CD4-positive, alpha-beta T cell treated with Interleukin-1 beta for 1 hour (primary cell): Measurements from ENCODE around the gene TTC29.

Source experiments
- DNase-seq, 2 donors: peaks; one replicate each; pipeline ENCODE4 v3.0.0-alpha.2; 2020 to 2022

TTC29 gene, protein sequence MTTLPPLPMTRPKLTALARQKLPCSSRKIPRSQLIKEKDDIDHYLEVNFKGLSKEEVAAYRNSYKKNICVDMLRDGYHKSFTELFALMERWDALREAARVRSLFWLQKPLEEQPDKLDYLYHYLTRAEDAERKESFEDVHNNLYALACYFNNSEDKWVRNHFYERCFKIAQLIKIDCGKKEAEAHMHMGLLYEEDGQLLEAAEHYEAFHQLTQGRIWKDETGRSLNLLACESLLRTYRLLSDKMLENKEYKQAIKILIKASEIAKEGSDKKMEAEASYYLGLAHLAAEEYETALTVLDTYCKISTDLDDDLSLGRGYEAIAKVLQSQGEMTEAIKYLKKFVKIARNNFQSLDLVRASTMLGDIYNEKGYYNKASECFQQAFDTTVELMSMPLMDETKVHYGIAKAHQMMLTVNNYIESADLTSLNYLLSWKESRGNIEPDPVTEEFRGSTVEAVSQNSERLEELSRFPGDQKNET

DNA sequence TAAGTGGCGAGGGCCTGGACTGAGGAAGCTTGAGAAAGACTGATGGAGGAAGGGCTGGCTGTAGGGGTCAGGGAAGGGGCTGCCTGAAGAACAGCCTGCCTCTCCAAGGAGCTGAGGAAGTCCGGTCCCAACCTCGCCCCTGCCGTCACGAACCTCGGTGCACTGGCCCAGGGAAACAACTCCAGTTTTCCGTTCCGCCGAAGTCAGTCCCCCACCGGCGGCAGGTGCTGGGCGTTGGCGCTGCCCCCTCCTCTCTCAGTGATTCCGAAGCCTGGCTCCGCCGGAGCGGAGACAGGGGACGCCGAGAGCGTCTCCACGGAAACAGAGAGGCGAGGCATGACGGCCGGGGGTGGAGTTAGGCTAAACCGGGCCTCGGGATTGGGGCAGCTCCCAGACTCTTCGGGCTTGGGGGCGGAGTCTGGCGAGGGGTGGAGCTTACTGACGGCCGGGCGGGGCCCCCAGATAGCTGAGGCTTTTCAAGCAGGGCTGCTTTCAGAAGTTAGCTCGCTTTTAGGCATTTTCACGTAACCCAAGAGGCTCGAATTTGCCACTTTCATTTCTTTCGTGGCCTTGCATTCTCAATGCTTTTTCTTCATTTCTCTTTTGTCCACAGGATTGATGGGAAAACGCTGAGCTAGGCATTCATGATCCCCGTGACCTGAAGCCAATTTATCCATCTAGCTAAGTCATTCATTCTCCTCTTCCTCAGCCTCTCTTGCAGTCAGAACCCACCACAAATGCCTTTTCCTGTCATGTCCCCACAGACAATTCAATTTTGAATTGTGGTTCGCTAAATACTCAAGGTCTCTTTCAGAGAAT is at the start of gene TTC29:
Gene TTC29 (minus strand): TSS at position 309 of the 819 bp plus-strand sequence. CDS start 5,969 bp downstream, outside the sequence.
- peak; percentile 84 to 85 for DNase-seq

DNA sequence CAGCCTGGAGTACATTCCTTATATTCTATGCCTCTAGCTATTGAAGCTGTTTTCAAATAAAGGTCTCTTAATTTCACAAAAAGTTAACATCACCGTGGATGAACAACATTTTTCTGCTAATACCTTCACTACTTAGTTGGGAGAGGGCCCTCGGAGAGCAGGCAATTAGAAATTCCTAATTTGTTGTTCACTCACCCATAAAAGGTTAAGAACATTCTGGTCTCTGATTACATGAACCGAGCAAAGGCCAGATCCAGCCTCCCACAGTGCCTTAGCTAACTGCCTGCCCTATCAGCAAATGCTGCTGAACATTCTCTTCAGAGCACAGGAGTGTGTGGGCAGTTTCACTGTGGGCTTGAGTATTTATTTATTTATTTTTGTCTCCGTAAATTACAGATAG is 36.0 kb upstream of the TTC29 start:
- no peak for DNase-seq

DNA sequence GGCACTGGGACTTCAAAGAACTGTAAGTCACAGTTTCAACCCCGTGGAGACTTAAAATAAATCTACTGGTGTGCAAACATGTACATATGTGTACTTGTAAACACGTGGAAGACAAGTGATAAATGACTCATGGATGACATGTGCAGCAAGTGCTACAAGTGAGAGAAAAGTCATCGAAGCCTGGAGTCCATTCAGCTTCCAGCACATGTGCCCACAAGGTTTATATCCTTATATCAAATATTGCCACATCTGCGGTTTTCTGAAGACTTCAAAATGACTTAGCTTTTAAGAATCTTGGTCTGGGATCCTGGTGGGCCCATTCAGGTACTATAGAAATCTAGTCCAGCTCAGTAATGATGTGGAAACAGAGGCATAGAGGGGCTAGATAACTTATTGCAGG is 33.0 kb upstream of the TTC29 start:
- no peak for DNase-seq

DNA sequence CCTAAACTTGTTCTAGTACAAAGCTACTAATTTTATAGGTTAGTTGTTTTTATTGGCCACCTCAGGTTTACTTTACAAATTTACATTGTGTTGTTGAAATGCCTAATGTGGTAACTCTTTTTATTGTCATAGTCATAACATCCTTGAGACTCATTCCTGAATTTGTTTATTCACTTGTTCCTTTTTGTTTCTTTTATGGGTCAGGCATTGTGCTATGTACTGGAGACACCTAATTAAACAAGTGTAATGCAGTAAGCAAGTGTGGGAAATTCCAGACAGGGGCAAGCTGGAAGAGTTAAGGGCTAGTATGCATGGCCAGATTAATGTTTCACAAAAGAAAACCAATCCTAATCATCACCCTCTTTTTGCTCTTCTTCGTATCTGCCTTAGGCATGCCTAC is 30.5 kb upstream of the TTC29 start:
- no peak for DNase-seq

DNA sequence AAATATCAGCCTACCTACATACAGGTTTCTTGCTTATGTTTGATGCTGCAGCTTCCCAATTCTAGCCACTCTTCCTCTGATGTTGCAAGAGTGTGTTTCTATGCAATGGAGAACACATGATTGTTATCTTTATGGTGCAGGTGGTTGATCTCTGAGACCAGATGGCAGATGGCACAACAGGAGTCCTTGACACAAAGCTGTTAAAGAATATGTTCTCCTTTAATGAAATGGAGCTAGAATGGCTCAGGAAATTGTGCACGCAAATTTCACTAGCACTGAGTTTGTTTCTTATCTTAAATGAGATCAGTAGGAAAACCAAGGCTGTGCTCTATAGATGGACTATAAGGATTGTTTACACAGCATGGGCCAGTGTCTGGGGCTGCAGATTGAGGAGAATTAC is 29.9 kb upstream of the TTC29 start:
- DNase-seq, result no peak

DNA sequence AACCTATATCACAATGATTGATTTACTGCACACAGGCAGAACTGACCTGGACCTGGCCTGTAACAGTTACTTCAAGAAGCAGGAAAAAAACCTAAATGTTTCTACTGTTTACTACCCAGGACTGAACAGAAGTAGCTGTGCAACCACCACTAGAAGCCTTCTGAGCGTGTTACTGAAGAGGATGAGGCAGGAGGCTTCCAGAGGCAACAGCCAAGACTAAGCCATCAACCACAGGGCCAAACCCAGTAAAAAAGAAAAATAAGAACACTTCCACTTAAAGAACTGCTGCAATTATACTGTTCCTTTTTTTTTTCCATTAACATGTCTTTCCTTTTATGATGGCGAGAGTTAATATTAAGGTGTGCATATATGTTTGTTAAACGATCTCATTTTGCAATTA is 29.4 kb upstream of the TTC29 start:
- no peak for DNase-seq

DNA sequence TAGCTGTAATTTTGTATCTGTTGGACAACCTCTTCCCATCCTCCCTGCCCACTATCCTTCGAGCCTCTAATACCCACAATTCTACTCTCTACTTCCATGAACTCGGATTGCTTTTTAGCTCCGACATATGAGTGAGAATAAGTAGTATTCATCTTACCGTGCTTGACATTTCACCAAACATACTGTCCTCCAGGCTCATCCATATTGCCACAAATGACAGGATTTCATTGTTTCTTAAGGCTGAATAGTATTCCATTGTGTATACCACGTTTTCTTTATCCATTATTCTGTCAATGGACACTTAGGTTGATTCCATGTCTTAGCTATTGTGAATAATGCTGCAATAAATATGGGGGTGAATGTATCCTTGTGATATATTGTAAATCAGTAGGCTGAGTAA is 26.4 kb upstream of the TTC29 start:
- no peak for DNase-seq

DNA sequence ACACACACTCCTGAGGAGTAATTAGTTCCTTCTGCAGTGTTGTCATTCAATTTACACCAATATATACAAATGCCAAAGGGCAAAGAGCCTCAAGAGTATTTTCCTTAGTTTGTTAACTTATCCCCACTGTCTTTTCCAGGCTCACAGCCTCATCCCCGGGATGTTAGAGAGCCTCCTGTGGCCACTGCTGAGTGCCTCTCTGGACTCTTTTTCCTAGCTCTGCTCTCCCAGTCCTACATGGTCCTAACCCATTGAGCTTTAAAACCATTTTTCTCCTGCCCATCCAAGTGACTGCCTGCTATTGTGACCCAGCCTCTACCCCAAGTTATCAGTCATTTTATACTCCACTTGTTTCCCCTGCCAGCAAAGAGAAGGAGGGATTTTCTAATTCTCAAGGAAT is 23.5 kb upstream of the TTC29 start:
- DNase-seq, result no peak

DNA sequence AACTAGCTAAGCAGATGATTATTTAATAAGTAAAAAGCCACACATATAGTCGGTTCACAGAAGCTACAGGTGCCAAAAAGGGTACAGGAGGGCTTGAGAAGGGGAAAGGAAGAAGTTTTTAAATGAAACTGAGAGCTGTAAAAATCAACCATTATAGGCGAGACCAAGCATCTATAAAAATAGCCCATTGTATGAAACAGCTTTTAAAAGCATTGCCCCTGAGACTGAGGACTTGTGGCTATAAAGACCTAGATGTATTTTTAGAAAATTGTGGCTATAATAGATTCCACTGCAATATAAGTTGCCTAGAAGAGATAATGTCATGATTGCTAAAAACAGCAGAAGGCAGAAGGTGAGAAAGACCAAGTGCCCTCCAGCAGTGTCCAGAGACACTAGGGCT is 15.0 kb upstream of the TTC29 start:
- no peak for DNase-seq

DNA sequence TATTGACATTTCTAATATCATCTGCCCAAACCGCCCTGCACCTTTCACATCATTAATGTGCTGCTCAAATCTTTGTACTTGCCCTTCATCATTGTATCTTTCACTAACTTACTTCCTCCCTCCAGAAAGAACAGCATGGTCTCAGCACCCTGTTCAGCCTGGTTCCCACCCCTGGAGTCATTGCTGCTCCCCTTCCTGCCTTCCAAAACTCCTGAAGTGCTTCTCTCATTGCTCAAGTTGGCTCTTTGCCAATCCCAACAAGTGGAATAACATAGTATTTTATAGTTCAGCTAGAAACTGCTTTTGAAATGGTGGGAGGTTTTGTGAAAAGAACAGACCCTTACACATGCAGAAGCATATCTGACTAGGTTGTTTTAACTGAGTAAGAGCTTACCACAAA is 14.0 kb upstream of the TTC29 start:
- DNase-seq, result no peak

DNA sequence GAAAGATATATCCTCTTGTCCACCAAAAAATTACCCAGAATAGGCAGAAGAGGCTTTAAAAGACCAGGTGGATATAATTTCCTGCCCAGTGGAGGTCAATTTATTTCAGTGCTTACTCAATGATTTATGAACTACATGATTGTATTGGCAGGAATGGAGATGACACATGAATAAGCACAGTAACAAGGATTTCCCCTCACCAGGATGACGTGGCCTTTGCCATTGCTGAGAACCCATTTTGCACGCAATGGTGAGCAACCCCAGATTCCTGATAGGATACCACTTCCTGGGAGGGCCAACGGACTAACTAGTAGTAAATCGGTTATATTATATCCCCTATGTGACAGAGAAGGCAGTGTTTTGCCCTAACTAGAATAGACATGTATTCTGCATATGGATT is 11.6 kb upstream of the TTC29 start:
- DNase-seq, result no peak

DNA sequence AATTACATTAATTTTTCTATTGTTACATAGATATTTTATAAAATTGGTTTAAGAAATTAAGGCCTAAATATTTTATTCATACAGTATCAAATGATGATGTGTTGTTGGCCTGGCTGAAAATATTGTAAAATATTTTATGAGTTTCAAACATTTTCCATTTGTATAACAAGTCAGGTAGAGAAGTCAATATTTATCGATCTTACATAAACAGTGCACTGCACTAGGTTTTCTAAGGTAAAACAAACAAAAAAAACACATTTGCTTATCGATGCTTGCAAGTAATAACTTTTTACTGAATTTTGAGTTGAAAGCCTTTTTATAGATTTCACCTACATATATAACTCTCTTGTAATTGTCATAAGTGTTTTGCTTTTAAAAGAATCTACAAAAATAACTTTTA is 7.2 kb upstream of the TTC29 start:
- no peak for DNase-seq

DNA sequence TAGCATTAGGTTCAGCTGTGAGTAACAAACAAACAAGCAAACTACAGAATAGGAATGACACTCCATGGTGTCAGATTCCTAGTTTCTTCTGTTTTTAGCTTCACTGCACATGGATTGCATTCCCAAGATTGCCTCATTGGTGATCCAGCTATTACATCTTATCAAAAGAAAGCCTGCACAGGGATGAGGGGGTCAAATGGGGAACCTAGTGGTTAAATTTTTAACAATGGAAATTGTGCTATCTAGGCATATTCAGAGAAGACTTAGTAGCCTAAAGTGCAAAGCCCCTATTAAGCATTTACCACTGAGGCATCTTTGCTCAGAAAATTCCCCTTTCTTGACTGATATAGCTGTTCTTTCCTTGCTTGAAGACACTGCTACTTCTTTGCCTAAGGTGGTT is 3.9 kb upstream of the TTC29 start:
- DNase-seq, result no peak

DNA sequence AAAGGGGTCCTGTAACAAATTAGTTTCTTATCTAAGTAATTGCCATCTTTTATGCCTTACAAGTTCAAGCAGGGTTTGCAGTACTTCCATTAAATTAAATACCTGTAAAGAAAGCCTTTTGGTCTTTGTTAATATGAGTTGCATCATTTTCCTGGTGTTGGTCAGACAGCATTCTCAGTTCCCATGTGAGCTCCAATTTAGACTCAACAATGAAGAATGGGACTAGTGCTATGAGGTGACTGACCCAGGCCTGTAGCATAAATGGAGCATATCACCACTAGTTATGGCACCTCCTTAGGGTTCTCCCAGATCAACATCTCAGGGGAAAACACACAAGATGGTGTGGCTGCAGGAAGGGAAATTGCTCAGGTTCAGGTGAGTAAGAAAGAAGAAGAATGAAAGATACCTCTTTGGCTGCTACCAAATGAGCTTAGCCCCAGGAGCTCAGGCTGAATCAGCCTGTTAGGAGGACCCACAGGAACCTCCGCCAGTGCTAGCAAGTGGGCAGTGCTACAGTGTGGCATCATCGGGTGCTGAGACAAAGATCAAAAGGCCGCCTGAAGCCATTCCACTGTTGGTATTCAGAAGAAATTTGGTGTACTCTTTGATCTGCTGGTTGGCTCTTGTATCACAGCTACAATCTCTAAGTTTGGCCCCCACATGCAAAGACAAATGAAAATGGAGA is 1.8 kb downstream of the TTC29 start:
- no peak for DNase-seq

DNA sequence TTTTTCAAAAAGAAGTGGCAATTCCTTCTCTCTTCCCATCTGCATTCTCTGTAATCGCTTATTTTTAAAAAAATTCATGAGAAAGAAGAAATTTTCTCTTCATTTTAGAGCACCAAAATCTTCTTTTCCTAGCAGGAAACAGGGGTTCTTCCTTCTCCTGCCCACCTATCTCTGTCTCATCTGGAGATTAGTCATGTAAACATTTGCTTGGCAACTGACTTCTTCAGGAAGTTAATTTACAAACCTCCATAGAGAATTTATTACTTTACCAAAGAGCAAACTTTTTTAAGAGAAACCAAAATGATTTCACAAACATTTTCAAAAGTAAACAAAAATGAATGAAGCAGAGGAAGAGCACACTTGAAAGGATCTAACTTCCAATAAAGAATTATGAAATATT is 13.5 kb downstream of the TTC29 start:
- DNase-seq, result no peak

DNA sequence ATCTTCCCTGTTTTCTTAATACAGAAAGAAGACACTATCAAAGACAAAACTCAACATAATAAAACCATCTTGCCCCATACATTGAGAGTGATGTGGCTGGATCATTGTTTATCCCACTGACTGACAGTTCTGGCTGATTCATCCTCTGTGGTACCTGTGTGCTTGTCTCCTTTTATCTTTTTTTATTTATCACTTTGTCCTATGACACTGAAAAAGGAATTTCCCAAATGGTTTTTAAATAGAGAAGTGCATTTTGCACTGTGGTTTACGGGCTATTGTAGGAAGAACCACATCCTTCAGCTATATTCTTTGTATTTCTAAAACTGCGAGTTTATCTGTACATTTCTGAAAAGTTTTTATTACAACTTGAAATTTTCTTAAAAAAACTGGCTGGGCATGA is 15.0 kb downstream of the TTC29 start:
- DNase-seq, result no peak

DNA sequence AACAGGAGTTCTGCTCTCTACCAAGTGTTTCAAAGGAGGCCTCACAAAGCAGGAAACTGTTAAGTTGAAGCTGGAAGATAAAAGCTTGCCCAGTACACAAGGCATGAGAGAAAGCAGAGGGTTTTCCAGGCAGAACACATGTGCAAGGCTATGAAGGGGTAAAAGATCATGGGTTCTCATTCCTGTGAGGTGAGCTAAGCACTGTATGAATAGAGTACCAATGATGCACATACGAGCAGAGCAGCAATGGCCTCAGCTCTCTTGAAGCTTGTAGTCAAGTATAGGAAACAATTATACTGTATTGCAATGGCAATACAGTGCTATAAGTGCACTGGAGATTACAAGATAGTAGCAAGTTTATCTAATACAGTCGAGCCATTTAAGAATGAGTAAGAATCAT is 18.0 kb downstream of the TTC29 start:
- DNase-seq, result no peak

DNA sequence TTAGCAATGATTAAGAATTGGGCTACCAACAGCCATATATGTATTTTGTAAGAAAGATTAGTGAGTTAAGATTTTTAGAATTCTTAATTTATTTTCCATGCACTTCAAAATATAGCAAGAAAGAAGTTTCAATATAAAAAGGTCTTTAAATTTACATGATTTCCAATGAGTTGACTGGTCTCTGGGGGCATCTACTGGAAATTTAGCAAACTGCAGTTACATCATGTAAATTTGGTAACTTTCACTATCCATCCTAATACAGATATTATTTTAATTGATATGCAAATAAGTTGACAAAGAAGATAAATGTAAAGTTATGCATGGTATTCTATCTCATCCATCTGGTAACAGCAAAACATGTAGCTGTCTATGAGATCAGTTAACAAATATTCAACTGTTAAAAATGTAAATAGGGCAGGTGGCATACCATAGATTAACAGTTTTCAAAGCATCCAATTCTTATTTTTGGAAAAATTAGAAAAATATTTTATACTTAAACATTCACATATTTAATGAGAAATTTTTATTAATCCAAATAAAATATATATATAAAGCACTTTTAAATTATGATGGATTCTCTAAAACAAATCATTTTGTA is 29.1 kb downstream of the TTC29 start:
- peak in 1 of 2 donors; percentile 31 for DNase-seq

DNA sequence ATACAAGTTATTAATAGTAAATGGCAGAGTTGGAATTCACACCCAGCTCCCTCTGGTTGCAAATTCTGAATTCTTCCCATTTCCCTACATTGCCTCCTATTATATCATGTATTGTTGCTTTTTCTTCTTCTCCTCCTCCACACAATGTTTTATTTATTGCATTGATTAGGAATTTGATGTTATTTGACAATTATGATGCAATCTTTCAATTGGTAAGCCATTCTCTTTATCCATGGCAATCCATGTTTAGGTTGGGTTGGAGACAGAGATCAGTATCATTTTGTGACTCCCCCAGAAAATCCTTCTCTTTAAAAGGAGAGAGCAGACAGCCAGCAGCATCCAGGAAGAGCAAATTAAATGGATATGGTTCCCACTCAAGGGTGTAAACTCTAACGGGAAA is 30.5 kb downstream of the TTC29 start:
- DNase-seq, result no peak

DNA sequence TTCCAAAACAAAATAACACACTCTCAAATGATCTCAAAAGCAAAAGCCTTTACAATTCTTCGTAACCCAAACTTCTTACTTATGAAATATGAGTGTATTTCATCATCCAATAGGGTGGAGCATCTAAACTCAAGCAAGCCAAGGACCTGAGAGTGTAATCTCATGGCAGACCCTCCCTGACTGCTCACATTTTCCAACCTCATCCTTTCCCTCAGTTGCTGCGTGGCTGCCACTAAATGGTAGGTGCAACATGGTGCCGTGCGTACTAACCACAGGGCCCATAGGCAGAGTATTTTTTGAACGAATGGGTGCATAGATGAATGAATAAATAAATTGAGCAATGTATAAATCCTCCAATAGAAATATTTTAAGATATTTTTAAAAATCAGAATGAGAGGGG is 45.4 kb downstream of the TTC29 start:
- DNase-seq, result no peak

DNA sequence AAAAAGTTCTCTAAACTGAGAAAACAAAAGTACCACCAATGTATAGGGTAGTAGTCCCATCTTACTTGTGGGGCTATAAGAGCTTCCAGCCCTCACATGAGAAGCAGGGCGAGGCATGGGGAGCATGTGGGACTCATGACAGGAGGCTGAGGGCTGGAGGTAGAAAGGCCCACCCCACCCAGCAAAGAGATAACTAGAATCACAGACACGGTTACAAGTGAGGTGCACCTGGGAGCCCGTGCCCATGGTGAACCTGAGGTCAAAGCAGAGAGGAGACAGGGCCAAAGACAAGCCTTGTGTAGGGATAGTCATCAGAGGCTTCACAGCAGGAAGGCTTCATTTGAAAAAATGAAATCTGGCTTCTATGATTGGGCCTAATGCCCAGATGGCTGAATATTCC is 55.4 kb downstream of the TTC29 start:
- no peak for DNase-seq

DNA sequence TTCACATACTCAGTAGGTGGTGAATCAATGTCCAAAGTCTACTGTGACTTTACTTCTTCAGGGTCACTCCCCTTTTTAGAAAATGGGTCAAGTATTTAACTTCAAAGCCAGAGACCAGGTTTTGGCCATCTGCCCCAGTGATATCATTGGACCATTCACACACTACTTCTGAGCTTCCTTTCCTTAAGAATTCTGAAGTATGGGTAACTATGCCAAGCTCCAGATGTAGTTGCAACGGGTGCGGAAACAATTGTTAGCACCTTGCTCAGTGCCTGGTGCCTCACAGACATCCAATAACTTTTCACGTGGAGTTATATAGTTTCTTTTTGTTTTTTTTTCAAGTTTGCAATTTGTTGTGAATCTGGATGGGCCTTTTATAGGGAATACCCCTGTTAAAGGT is 62.6 kb downstream of the TTC29 start:
- no peak for DNase-seq

DNA sequence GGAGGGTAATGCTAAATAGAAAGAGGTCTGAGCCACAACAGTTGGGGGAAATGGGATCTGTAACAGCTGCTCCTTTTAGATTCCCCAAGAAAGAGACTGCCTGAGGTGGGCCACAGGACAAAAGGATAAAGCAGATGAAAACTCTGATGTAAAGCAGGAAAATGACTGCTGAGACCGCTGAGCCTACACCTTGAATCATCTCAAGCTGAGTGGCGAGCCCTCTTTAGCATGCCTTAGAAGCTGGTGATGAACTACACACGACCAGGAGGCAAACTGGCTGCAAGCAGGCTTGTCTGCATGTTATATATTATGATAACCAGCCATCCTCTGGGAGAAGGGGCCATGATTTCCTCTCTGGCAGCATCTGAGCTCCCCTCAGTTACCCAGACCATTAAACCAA is 88.4 kb downstream of the TTC29 start:
- no peak for DNase-seq
